Activated naive CD4-positive, alpha-beta T cell treated with anti-CD3 and anti-CD28 coated beads for 36 hours (primary cell): ENCODE results near the gene GPR55. TPM values are rescaled to one million over a fixed set of nuclear protein-coding genes. Genes with fewer than 3 reads are reported as not detected.

Experiments
- CTCF ChIA-PET: fragments of 350-600 bp; sonication (Branson Sonifier 250); formaldehyde crosslinking; loops from one replicate; lab custom pipeline; 2021; ENCODE audit warnings: antibody characterized with exemption; lab: Charles Lee
- DNase-seq: peaks from one replicate; pipeline ENCODE4 v3.0.0-alpha.2; 2020
- H3K27ac Mint-ChIP-seq: one replicate; pipeline ENCODE4 v1.8.0; 2021; ENCODE audit warnings: mild to moderate bottlenecking, mixed read lengths
- H3K27me3 Mint-ChIP-seq: one replicate; pipeline ENCODE4 v1.8.0; 2021; ENCODE audit warnings: low read depth, mixed read lengths
- H3K36me3 Mint-ChIP-seq: one replicate; pipeline ENCODE4 v1.8.0; 2021; ENCODE audit warnings: low read depth, mixed read lengths
- H3K4me1 Mint-ChIP-seq: one replicate; pipeline ENCODE4 v1.8.0; 2021; ENCODE audit warnings: low read depth, mixed read lengths
- H3K4me3 Mint-ChIP-seq: one replicate; pipeline ENCODE4 v1.8.0; 2021; ENCODE audit warnings: mild to moderate bottlenecking, moderate library complexity, mixed read lengths
- H3K9me3 Mint-ChIP-seq: one replicate; pipeline ENCODE4 v1.8.0; 2021; ENCODE audit warnings: mixed read lengths
- intact Hi-C: fragments of 100-400 bp; cut with micrococcal nuclease; formaldehyde crosslinking; loops from one replicate; pipeline ENCODE4 v1.15.1; 2023
- total RNA-seq, 2 experiments: library from RNA; stranded (reverse); gene quantifications; one replicate each; pipeline ENCODE4 v1.2.3, GENCODE V29; 2021

The GPR55 gene
- total RNA-seq, 2 experiments from 2014 or later = 0.35 to 0.43 TPM

GRCh38 chr2:230891064-230891463 is 34.0 kb downstream of the GPR55 start:
- DNase-seq = no peak
- Mint-ChIP-seq H3K27me3 (peaks cover 17% of the 10 kb centered on the region), H3K4me1 (peaks cover 13% of the 10 kb centered on the region), H3K9me3 (peaks cover 3% of the 10 kb centered on the region), H3K4me3 (no peak overlapping the region), H3K27ac (no peak overlapping the region), H3K36me3 (no peaks in the 10 kb centered on the region)
- CTCF ChIA-PET = interaction anchor here (0.7 to 2.8 kb wide), 3 partner anchors 13 to 148 kb away, joined by 3 to 7 read pairs (median 3); no protein-coding TSS in a partner anchor
- intact Hi-C loops = no loop called here

DNA sequence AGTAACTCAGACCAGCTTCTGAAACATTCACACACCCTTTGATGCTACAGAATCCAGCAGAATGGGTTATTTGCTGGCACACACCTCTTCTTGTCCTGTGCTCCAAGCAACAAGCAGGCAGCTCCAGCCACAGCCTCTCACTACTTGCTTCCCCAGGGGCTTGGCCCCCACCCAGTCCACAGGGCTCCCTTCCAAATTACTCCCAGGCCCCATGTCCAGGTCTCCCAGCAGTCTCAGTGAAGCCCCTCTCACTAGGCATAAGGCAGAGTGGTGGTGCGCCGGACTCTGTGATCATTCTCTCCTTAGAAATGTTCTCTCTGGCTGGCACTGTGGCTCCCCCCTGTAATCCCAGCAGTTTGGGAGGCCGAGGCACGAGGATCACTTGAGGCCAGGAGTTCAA is 34.4 kb downstream of the GPR55 start:
- intact Hi-C loops = no loop called here
- DNase-seq = no peak
- peaks cover 17% of the 10 kb centered on the region for H3K27me3 Mint-ChIP-seq
- H3K4me1 Mint-ChIP-seq = peaks cover 13% of the 10 kb centered on the region
- H3K4me3 Mint-ChIP-seq = no peak overlapping the region
- no peaks in the 10 kb centered on the region for H3K36me3 Mint-ChIP-seq
- peaks cover 3% of the 10 kb centered on the region for H3K9me3 Mint-ChIP-seq
- CTCF ChIA-PET = interaction anchor here (2.8 kb wide), 1 partner anchor 12 kb away, joined by 7 read pairs; no protein-coding TSS in a partner anchor
- no peak overlapping the region for H3K27ac Mint-ChIP-seq

DNA sequence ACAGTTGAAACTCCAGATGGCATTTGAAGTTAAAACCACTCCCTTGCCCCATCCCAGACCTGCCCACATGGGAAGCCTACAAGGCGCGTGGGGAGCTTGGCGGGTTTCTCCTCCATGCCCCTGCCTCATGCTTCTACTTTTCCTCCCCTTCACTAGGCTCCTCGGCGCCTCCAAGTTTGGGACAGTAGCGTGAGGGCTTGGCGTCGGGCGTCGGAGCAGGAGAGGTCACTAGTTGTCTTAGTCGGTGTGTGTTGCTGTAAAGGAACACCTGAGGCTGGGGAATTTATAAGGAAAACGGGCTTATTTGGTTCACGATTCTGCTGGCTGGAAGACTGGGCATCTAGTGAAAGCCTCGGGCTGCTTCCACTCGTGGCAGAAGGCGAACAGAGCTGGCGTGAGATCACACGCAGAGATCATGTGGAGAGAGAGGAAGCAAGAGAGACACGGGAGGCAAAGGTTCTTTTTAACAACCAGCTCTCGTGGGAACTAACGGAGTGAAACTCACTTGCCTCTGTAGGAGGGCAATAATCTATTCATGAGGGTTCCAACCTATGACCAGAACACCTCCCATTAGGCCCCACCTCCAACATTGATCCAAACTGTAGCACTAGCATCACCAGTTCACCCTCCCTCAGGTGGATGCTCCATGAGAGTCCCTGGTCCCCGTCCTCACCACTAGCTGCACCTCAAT is 35.0 kb downstream of the GPR55 start:
- CTCF ChIA-PET = interaction anchor here (2.8 kb wide), 1 partner anchor 12 kb away, joined by 7 read pairs; no protein-coding TSS in a partner anchor
- intact Hi-C loops = no loop called here
- H3K27ac Mint-ChIP-seq = no peak overlapping the region

GRCh38 chr2:230888824-230889400 is 36.1 kb downstream of the GPR55 start:
- Mint-ChIP-seq H3K4me3 (no peak overlapping the region), H3K27ac (no peak overlapping the region), H3K27me3 (peaks cover 17% of the 10 kb centered on the region), H3K36me3 (no peaks in the 10 kb centered on the region), H3K4me1 (peaks cover 4% of the 10 kb centered on the region), H3K9me3 (peaks cover 3% of the 10 kb centered on the region)
- intact Hi-C loops = no loop called here
- CTCF ChIA-PET = interaction anchor here (0.6 kb wide), 1 partner anchor 204 kb away, joined by 5 read pairs; no protein-coding TSS in a partner anchor
- DNase-seq = no peak

More for the DNA sequence above, 35.0 kb downstream of the GPR55 start:
- no peak for DNase-seq
- Mint-ChIP-seq H3K36me3 (no peaks in the 10 kb centered on the region), H3K4me3 (no peak overlapping the region), H3K4me1 (peaks cover 13% of the 10 kb centered on the region), H3K9me3 (peaks cover 3% of the 10 kb centered on the region), H3K27me3 (peaks cover 17% of the 10 kb centered on the region)

DNA sequence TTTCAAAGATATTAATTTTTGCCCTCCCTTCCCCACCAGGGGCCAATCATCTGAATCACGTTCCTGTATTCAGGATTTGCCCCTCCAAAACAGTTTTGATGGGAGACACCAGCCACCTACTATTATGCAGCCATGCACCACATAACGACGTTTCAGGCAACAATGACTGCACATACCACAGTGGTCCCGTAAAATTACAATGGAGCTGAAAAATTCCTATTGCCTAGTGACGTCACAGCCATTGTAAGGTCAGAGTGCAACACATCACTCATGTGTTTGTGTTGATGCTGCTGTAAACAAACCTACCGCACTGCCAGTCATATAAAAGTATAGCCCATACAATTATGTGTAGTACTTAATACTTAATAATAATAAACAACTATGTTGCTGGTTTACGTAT is 37.7 kb downstream of the GPR55 start:
- H3K27ac Mint-ChIP-seq = no peak overlapping the region
- peaks cover 7% of the 10 kb centered on the region for H3K27me3 Mint-ChIP-seq
- CTCF ChIA-PET = no interaction called here
- no peak for DNase-seq
- peaks cover 2% of the 10 kb centered on the region for H3K9me3 Mint-ChIP-seq
- intact Hi-C loops = no loop called here
- peaks cover 10% of the 10 kb centered on the region for H3K4me1 Mint-ChIP-seq
- no peak overlapping the region for H3K4me3 Mint-ChIP-seq
- no peaks in the 10 kb centered on the region for H3K36me3 Mint-ChIP-seq

- Mint-ChIP-seq H3K27ac (no peak overlapping the region), H3K4me3 (no peak overlapping the region), H3K36me3 (no peaks in the 10 kb centered on the region), H3K27me3 (peaks cover 4% of the 10 kb centered on the region), H3K4me1 (peaks cover 10% of the 10 kb centered on the region), H3K9me3 (no peaks in the 10 kb centered on the region)
- intact Hi-C loops = no loop called here
- DNase-seq = no peak
- CTCF ChIA-PET = interaction anchor here (1.2 kb wide), 1 partner anchor 38 kb away, joined by 7 read pairs; no protein-coding TSS in a partner anchor
These were observed 38.4 kb downstream of the GPR55 start for GRCh38 chr2:230886671-230887071.

DNA sequence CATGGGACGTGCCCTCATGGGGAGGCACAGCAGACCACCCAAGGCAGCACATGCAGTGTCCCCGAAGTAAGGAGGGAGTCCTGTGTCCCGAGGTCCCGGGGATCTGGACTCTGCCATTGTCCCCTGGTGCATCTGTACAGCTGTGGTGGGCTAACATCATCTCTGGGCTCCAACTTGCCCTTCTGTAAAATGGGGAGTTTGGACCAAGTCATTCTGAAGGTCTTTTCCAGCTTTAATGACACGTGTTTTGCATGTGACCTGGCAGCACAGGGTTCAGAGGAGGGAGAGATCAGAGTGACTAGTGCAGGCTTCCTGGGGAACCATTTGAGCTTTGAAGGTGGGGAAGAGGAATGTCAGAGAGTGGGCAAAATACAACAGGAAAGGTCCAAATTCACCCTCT is 38.8 kb downstream of the GPR55 start:
- CTCF ChIA-PET = interaction anchor here (1.2 kb wide), 1 partner anchor 37 kb away, joined by 7 read pairs; no protein-coding TSS in a partner anchor
- H3K27ac Mint-ChIP-seq = no peak overlapping the region
- peaks cover under 1% of the 10 kb centered on the region for H3K27me3 Mint-ChIP-seq
- DNase-seq = no peak
- peaks cover 7% of the 10 kb centered on the region for H3K4me1 Mint-ChIP-seq
- intact Hi-C loops = no loop called here
- H3K36me3 Mint-ChIP-seq = no peaks in the 10 kb centered on the region
- no peak overlapping the region for H3K4me3 Mint-ChIP-seq
- no peaks in the 10 kb centered on the region for H3K9me3 Mint-ChIP-seq

DNA sequence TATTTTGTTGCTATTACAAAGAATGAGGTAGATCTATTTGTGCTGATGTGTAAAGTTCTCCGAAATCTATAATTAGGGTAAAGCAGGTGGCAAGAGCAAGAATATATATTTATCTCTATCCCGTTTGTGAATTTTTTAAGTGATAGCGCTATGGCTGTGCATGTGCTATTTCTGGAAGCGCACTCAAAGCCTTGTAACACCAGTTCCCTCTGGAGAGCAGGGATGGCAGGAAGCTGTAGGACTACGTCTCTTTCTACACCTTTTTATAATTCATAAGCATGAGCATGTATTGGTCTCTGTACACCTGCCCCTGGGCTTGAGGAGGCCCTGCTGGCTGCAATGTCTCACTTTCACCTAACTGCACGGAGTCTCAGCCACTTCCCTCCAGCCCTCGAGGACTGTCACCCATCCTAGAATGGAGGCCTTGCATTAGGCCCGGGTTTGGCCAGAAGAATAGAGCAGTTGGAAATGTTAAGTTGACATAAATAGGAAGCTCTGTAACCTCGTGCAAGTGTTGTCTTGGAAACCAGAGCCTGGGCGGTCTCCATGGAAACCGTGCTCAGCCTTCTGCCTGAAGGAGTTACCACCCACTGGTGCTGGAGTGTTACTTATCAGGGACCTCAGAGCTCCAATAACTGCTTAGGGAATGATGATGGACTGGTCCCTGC is 39.4 kb downstream of the GPR55 start:
- no peak for DNase-seq
- Mint-ChIP-seq H3K4me1 (peaks cover 6% of the 10 kb centered on the region), H3K36me3 (no peaks in the 10 kb centered on the region), H3K27ac (no peak overlapping the region), H3K27me3 (no peaks in the 10 kb centered on the region), H3K4me3 (no peak overlapping the region), H3K9me3 (no peaks in the 10 kb centered on the region)
- CTCF ChIA-PET = interaction anchor here (1.2 kb wide), 1 partner anchor 37 kb away, joined by 7 read pairs; no protein-coding TSS in a partner anchor
- intact Hi-C loops = no loop called here

DNA sequence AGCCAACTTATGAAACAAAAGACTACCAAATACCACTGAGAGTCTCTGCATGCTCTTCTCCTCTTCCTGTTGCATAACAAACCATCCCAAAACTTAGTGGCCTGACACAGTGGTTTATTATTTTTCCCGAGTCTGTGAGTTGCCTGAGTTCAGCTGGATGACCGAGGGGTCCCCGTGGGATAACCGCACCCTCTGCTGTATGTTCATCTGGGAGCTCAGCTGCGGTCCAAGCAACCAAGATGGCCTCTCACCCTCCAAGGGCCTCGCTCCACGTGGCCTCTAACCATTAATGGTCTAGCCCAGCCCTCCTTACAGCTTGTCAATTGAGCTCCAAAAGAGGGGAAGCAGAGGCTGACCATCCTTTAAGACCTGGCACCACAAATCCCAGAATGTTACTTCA is 43.2 kb downstream of the GPR55 start:
- no peaks in the 10 kb centered on the region for H3K9me3 Mint-ChIP-seq
- H3K4me3 Mint-ChIP-seq = no peak overlapping the region
- DNase-seq = peak; percentile 4
- no peak overlapping the region for H3K27ac Mint-ChIP-seq
- CTCF ChIA-PET = interaction anchor here (1.2 kb wide), 1 partner anchor 13 kb away, joined by 4 read pairs; no protein-coding TSS in a partner anchor
- H3K27me3 Mint-ChIP-seq = no peaks in the 10 kb centered on the region
- intact Hi-C loops = no loop called here
- H3K4me1 Mint-ChIP-seq = peaks cover 17% of the 10 kb centered on the region
- H3K36me3 Mint-ChIP-seq = no peaks in the 10 kb centered on the region

DNA sequence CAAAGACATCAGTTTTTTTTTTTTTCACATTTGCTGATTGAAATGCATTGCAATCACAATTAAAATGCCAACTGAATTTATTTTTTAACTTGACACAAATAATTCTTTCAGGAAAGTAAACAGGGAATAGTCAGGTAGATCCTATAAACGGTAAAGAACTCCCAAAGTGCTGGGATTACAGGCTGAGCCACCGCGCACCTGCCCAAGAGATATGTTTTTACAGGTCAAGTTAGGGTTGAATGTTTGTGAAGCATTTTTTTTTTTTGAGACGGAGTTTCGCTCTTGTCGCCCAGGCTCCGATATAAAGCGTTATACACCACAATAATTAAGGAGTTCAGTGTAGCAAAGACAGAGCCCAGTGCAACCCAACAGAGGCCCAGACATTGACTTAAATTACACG is 45.2 kb downstream of the GPR55 start:
- H3K36me3 Mint-ChIP-seq = no peaks in the 10 kb centered on the region
- DNase-seq = no peak
- no peaks in the 10 kb centered on the region for H3K27me3 Mint-ChIP-seq
- no peak overlapping the region for H3K27ac Mint-ChIP-seq
- H3K4me3 Mint-ChIP-seq = no peak overlapping the region
- peaks cover 17% of the 10 kb centered on the region for H3K4me1 Mint-ChIP-seq
- intact Hi-C loops = no loop called here
- no peaks in the 10 kb centered on the region for H3K9me3 Mint-ChIP-seq
- CTCF ChIA-PET = no interaction called here

DNA sequence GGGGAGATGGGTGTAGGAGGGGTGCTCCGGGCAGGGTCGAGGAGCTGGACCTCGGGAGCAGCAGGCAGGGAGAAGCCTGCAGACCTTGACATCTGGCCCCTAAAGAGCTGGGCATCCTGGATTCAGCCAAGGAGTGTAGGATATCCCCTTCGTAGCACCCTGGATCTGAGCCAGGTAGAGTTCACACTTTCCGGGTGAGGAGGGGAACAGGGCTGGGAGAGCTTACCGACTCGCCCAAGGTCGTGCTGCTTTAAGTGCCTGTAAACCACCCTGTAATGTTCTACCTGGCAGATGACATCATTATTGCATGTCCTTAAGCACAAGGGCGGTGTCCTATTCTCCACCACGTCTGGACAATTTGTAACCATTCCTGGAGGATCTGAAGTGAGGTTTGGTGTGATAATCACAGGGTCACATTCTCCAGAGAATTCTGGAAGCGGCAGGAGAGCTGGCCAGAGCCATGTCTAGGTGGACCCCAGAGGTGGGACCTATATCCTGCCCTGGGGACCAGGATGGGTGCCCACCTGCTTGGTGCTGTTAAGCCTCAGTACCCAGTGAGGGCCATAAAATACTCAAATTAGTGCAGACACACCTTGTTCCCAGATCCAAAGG is 45.7 kb downstream of the GPR55 start:
- no peak for DNase-seq
- Mint-ChIP-seq H3K4me3 (no peak overlapping the region), H3K9me3 (no peaks in the 10 kb centered on the region), H3K27ac (no peak overlapping the region), H3K27me3 (no peaks in the 10 kb centered on the region), H3K36me3 (no peaks in the 10 kb centered on the region), H3K4me1 (peaks cover 20% of the 10 kb centered on the region)
- CTCF ChIA-PET = interaction anchor here (1.4 kb wide), 2 partner anchors 17 to 109 kb away, joined by 3 to 6 read pairs; no protein-coding TSS in a partner anchor
- intact Hi-C loops = no loop called here
